ENCODE measurements around the gene PDSS1. TPM values are rescaled to one million over a fixed set of nuclear protein-coding genes. Genes with fewer than 3 reads are reported as not detected.
"Not testable (repeated sequence)": the region's sequence is repeated elsewhere in the genome, so short reads cannot be mapped to it uniquely, and the experiment has no call there.

Gene PDSS1
- polyA plus RNA-seq, 3 donors: 12.1 to 13.1 (median 12.6) TPM

GRCh38 chr10:26681076-26681475, 16.4 kb upstream of the PDSS1 start:
- Mint-ChIP-seq H3K27me3 (ENCODE audit: low read depth in 3 of 3) (no peaks in the 10 kb centered on the region), H3K9me3 (peaks cover 0 to 2% (median 0%) of the 10 kb centered on the region in 7 donors), H3K4me3 (no peak overlapping the region), H3K27ac (peak overlapping the region in 1 of 7 donors; percentile 64), H3K4me1 (peaks cover 26% of the 10 kb centered on the region), H3K36me3 (no peaks in the 10 kb centered on the region)
- TF ChIP-seq CTCF (IDR thresholded peaks at IDR 0.05): no peak
- Histone ChIP-seq H3K79me2 (ENCODE audit: insufficient read depth, low read length) (no peaks in the 10 kb centered on the region), H3K4me3 (replicated peaks in 1 of 3; ENCODE audit: low read depth in 2 of 3, low read length in 3 of 3) (no peak overlapping the region), H3K4me1 (ENCODE audit: control insufficient read depth in 1 of 2, insufficient read depth in 2 of 2, low read length in 2 of 2) (peaks cover 22 to 37% of the 10 kb centered on the region in 2 donors), H4K20me1 (ENCODE audit: insufficient read depth, low read length) (no peaks in the 10 kb centered on the region), H3K9me3 (replicated peaks in 1 of 2; ENCODE audit: control insufficient read depth in 1 of 2, insufficient read depth in 1 of 2, low read length in 2 of 2) (no peaks in the 10 kb centered on the region), H3K4me2 (replicated peaks; ENCODE audit: extremely low read depth, low read length, poor library complexity, severe bottlenecking) (no peak overlapping the region), H3K27me3 (ENCODE audit: control insufficient read depth in 2 of 2, insufficient read depth in 2 of 2, low read length in 2 of 2) (no peaks in the 10 kb centered on the region), H3K9ac (ENCODE audit: insufficient read depth, low read length, poor library complexity, severe bottlenecking) (no peak overlapping the region), H3K36me3 (replicated peaks in 1 of 2; ENCODE audit: control insufficient read depth in 1 of 2, insufficient read depth in 2 of 2, low read length in 2 of 2) (no peaks in the 10 kb centered on the region), H3K27ac (ENCODE audit: low read depth in 1 of 2, low read length in 2 of 2) (no peak overlapping the region), H2AFZ (ENCODE audit: insufficient read depth, low read depth, low read length, poor library complexity, severe bottlenecking) (no peak overlapping the region)
- peak in 2 of 3 donors; percentile 14 to 53 for DNase-seq
- intact Hi-C loops (cut with micrococcal nuclease): no loop called here
- WGBS (ENCODE audit: insufficient coverage): no CpG with 5 or more reads among the region's 1 CpG

- peak overlapping the region; percentile 10 to 86 (median 55) for H3K27ac Mint-ChIP-seq
- not testable (repeated sequence) for H2AFZ ChIP-seq (ENCODE audit: insufficient read depth, low read depth, low read length, poor library complexity, severe bottlenecking)
Measured at GRCh38 chr10:26681971-26682370, 15.5 kb upstream of the PDSS1 start.

More at GRCh38 chr10:26681971-26682370, 15.5 kb upstream of the PDSS1 start:
- H3K4me3 Mint-ChIP-seq: peak overlapping the region in 1 of 2 donors; percentile 71
- H3K27me3 ChIP-seq (ENCODE audit: control insufficient read depth in 2 of 2, insufficient read depth in 2 of 2, low read length in 2 of 2); H4K20me1 ChIP-seq (ENCODE audit: insufficient read depth, low read length); H3K27me3 Mint-ChIP-seq (ENCODE audit: low read depth in 3 of 3); H3K36me3 ChIP-seq (replicated peaks in 1 of 2; ENCODE audit: control insufficient read depth in 1 of 2, insufficient read depth in 2 of 2, low read length in 2 of 2); H3K9ac ChIP-seq (ENCODE audit: insufficient read depth, low read length, poor library complexity, severe bottlenecking); H3K9me3 Mint-ChIP-seq; H3K4me2 ChIP-seq (replicated peaks; ENCODE audit: extremely low read depth, low read length, poor library complexity, severe bottlenecking); H3K4me3 ChIP-seq (replicated peaks in 1 of 3; ENCODE audit: low read depth in 2 of 3, low read length in 3 of 3); H3K36me3 Mint-ChIP-seq; H3K9me3 ChIP-seq (replicated peaks in 1 of 2; ENCODE audit: control insufficient read depth in 1 of 2, insufficient read depth in 1 of 2, low read length in 2 of 2); H3K79me2 ChIP-seq (ENCODE audit: insufficient read depth, low read length); intact Hi-C loops (cut with micrococcal nuclease): not testable (repeated sequence)
- peaks cover 26% of the 10 kb centered on the region for H3K4me1 Mint-ChIP-seq
- peak overlapping the region in 1 of 2 donors; percentile 38 for H3K27ac ChIP-seq (ENCODE audit: low read depth in 1 of 2, low read length in 2 of 2)
- H3K4me1 ChIP-seq (ENCODE audit: control insufficient read depth in 1 of 2, insufficient read depth in 2 of 2, low read length in 2 of 2): peaks cover 22 to 38% of the 10 kb centered on the region in 2 donors
- no CpG with 5 or more reads among the region's 3 CpGs for WGBS (ENCODE audit: insufficient coverage)
- DNase-seq: peak; percentile 29 to 79 (median 50)

Data from CD14-positive monocyte (primary cell).